SU-DHL-6 (cell line): ENCODE data around the gene A1CF.
"Not testable (repeated sequence)": the region's sequence is repeated elsewhere in the genome, so short reads cannot be mapped to it uniquely, and the experiment has no call there.

Experiments used
- H2AFZ ChIP-seq: fragments of 200-600 bp; sonication (generic); 2 replicates; pipeline ENCODE4 v1.6.1; 2014; ENCODE audit warnings: low read depth, mild to moderate bottlenecking, moderate library complexity, mixed read lengths, antibody characterized with exemption, low read length; ENCODE audit not compliant: severe bottlenecking
- H3F3A ChIP-seq: fragments of 200-600 bp; shearing (Covaris generic); 2 replicates; pipeline ENCODE4 v1.6.0; 2016; ENCODE audit warnings: antibody characterized with exemption, mild to moderate bottlenecking; ENCODE audit not compliant: insufficient read depth
- H3K27ac ChIP-seq: fragments of 200-600 bp; sonication (generic); 2 replicates; pipeline ENCODE4 v1.5.1; 2016; ENCODE audit warnings: low read depth, mild to moderate bottlenecking, low read length, moderate library complexity, mixed read lengths
- H3K27me3 ChIP-seq: fragments of 200-600 bp; sonication (generic), shearing (Covaris generic); 2 replicates; pipeline ENCODE4 v1.6.0; 2014; ENCODE audit warnings: mild to moderate bottlenecking, low read length
- H3K36me3 ChIP-seq: fragments of 200-600 bp; sonication (generic); 2 replicates; pipeline ENCODE4 v1.6.1; 2014; ENCODE audit warnings: mild to moderate bottlenecking, low read length, mixed read lengths
- H3K4me2 ChIP-seq: fragments of 300-600, 200-600 bp; shearing (Covaris generic), sonication (generic); 2 replicates; pipeline ENCODE4 v1.6.0; 2014; ENCODE audit warnings: low read length, low read depth, mild to moderate bottlenecking; ENCODE audit not compliant: poor library complexity, severe bottlenecking
- H3K4me3 ChIP-seq: fragments of 200-600 bp; sonication (generic); 2 replicates; pipeline ENCODE4 v1.5.1; 2014; ENCODE audit warnings: antibody characterized with exemption, low read length, mild to moderate bottlenecking, mixed read lengths; ENCODE audit not compliant: insufficient read depth, poor library complexity, severe bottlenecking
- H3K79me2 ChIP-seq: fragments of 200-600 bp; sonication (generic); 2 replicates; pipeline ENCODE4 v1.6.1; 2014; ENCODE audit warnings: mild to moderate bottlenecking, low read length, moderate library complexity; ENCODE audit not compliant: insufficient read depth
- H3K9ac ChIP-seq: fragments of 200-600 bp; sonication (generic); 2 replicates; pipeline ENCODE4 v1.7.0; 2014; ENCODE audit warnings: mild to moderate bottlenecking, low read length
- H3K9me2 ChIP-seq: fragments of 200-600 bp; sonication (generic); replicated peaks from 2 replicates; pipeline ENCODE4 v1.6.1; 2014; ENCODE audit warnings: low read length; ENCODE audit not compliant: insufficient read depth
- H3K9me3 ChIP-seq: fragments of 200-600 bp; sonication (generic); 2 replicates; pipeline ENCODE4 v1.6.1; 2014; ENCODE audit warnings: low read length, mixed read lengths; ENCODE audit not compliant: insufficient read depth
- H4K20me1 ChIP-seq: fragments of 200-600 bp; sonication (generic); 2 replicates; pipeline ENCODE4 v1.6.1; 2014; ENCODE audit warnings: low read depth, mild to moderate bottlenecking, antibody characterized with exemption, low read length, moderate library complexity, mixed read lengths
- EZH2phosphoT487 ChIP-seq: fragments of 200-600 bp; sonication (generic), shearing (Covaris generic); conservative IDR thresholded peaks from 2 replicates; pipeline ENCODE4 v1.6.1; 2018; ENCODE audit warnings: mild to moderate bottlenecking, antibody characterized with exemption, low read length, moderate library complexity, mixed read lengths
- TF ChIP-seq, protein P1 (sequence below): fragments of 200-600 bp; sonication (generic); IDR thresholded peaks from one replicate; pipeline ENCODE4 v1.5.1; 2017; ENCODE audit warnings: antibody characterized with exemption, mild to moderate bottlenecking, low read length, moderate library complexity; ENCODE audit not compliant: insufficient read depth, poor library complexity, severe bottlenecking

A1CF gene

GRCh38 chr10:50908366-50908765, 22.9 kb upstream of the A1CF start:
- no peaks in the 10 kb centered on the region for H3K9me3 ChIP-seq
- H2AFZ ChIP-seq, result no peak overlapping the region
- no peaks in the 10 kb centered on the region for H4K20me1 ChIP-seq
- H3K36me3 ChIP-seq, result no peaks in the 10 kb centered on the region
- no peaks in the 10 kb centered on the region for H3K79me2 ChIP-seq
- no peak overlapping the region for H3K4me2 ChIP-seq
- no peak overlapping the region for H3K9ac ChIP-seq
- H3K4me3 ChIP-seq, result no peak overlapping the region
- H3K27me3 ChIP-seq, result no peaks in the 10 kb centered on the region
- no peak overlapping the region for H3K27ac ChIP-seq
- no peak for TF ChIP-seq EZH2phosphoT487
- no peaks in the 10 kb centered on the region for H3F3A ChIP-seq
- H3K9me2 ChIP-seq, result no peaks in the 10 kb centered on the region

DNA sequence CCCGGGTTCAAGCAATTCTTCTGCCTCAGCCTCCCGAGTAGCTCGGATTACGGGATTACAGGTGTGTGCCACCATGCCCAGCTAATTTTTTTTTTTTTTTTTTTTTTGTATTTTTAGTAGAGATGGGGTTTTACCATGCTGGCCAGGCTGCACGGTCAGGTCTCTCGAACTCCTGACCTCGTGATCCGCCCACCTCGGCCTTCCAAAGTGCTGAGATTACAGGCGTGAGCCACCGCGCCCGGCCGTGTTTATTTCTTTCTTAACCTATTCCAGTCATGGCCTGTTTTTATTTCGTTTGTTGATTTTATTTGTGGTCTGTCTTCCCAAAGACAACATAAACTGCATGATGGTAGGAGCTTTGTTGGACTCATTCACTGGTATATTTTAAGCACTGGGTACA, 20.4 kb upstream of the A1CF start:
- not testable (repeated sequence) for H3F3A ChIP-seq, H3K9ac ChIP-seq, H3K9me2 ChIP-seq, H3K36me3 ChIP-seq, H3K4me2 ChIP-seq, H3K79me2 ChIP-seq, H3K9me3 ChIP-seq, H3K27me3 ChIP-seq, H3K27ac ChIP-seq, H2AFZ ChIP-seq, H4K20me1 ChIP-seq, H3K4me3 ChIP-seq

GRCh38 chr10:50896721-50897120, 11.3 kb upstream of the A1CF start:
- H3F3A ChIP-seq, result no peaks in the 10 kb centered on the region

DNA sequence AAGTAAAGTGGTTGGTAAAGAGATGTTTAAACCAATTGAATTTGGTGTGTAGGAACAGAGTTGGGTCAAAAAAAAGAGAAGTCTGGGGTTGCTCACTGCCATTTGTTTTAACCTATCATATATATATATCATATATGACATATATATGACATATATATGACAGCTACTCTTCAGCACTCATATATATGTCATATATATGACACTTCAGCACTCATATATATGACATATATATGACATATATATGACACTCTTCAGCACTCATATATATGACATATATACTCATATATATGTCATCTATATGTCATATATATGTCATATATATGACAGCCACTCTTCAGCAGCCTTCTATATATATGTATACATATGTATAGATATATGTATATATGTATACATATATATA, 8.9 kb upstream of the A1CF start:
- Histone ChIP-seq H2AFZ (no peak overlapping the region), H4K20me1 (no peaks in the 10 kb centered on the region), H3K27ac (no peak overlapping the region), H3K79me2 (no peaks in the 10 kb centered on the region), H3K9me2 (no peaks in the 10 kb centered on the region), H3K9ac (no peak overlapping the region), H3K27me3 (no peaks in the 10 kb centered on the region), H3K9me3 (no peaks in the 10 kb centered on the region), H3K36me3 (no peaks in the 10 kb centered on the region), H3K4me3 (no peak overlapping the region), H3F3A (no peaks in the 10 kb centered on the region), H3K4me2 (no peak overlapping the region)
- TF ChIP-seq, protein P1, sequence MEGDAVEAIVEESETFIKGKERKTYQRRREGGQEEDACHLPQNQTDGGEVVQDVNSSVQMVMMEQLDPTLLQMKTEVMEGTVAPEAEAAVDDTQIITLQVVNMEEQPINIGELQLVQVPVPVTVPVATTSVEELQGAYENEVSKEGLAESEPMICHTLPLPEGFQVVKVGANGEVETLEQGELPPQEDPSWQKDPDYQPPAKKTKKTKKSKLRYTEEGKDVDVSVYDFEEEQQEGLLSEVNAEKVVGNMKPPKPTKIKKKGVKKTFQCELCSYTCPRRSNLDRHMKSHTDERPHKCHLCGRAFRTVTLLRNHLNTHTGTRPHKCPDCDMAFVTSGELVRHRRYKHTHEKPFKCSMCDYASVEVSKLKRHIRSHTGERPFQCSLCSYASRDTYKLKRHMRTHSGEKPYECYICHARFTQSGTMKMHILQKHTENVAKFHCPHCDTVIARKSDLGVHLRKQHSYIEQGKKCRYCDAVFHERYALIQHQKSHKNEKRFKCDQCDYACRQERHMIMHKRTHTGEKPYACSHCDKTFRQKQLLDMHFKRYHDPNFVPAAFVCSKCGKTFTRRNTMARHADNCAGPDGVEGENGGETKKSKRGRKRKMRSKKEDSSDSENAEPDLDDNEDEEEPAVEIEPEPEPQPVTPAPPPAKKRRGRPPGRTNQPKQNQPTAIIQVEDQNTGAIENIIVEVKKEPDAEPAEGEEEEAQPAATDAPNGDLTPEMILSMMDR, result no peak
- no peak for TF ChIP-seq EZH2phosphoT487

More at GRCh38 chr10:50896721-50897120, 11.3 kb upstream of the A1CF start:
- Histone ChIP-seq H3K36me3 (no peaks in the 10 kb centered on the region), H3K4me3 (no peak overlapping the region), H3K27me3 (no peaks in the 10 kb centered on the region), H3K27ac (no peak overlapping the region), H3K9me3 (no peaks in the 10 kb centered on the region), H3K4me2 (no peak overlapping the region), H3K9ac (no peak overlapping the region), H4K20me1 (no peaks in the 10 kb centered on the region), H3K9me2 (no peaks in the 10 kb centered on the region), H2AFZ (no peak overlapping the region), H3K79me2 (no peaks in the 10 kb centered on the region)
- TF ChIP-seq, protein P1, result no peak
- TF ChIP-seq EZH2phosphoT487, result no peak
